GM23248 (cell line): ENCODE measurements around the gene IARS2. TPM values are rescaled to one million over a fixed set of nuclear protein-coding genes. Genes with fewer than 3 reads are reported as not detected.

Experiments used
- DNase-seq: peaks from one replicate; pipeline ENCODE4 v3.0.0-alpha.2; 2015
- H2AFZ ChIP-seq: fragments of 200-600 bp; sonication (generic); 2 replicates; pipeline ENCODE4 v1.6.1; 2016; ENCODE audit warnings: antibody characterized with exemption
- H3F3A ChIP-seq: fragments of 200-600 bp; sonication (generic); 2 replicates; pipeline ENCODE4 v1.6.1; 2016; ENCODE audit warnings: mild to moderate bottlenecking, antibody characterized with exemption, mixed run types; ENCODE audit not compliant: insufficient read depth
- H3K27ac ChIP-seq: fragments of 200-600 bp; sonication (generic); 2 replicates; pipeline ENCODE4 v1.5.1; 2016; ENCODE audit warnings: mild to moderate bottlenecking
- H3K27me3 ChIP-seq: fragments of 200-600 bp; sonication (generic); replicated peaks from 2 replicates; pipeline ENCODE4 v1.6.1; 2016; ENCODE audit warnings: mild to moderate bottlenecking; ENCODE audit not compliant: insufficient read depth
- H3K36me3 ChIP-seq: fragments of 200-600 bp; sonication (generic); 2 replicates; pipeline ENCODE4 v1.6.1; 2016; ENCODE audit warnings: low read depth, mild to moderate bottlenecking
- H3K4me1 ChIP-seq: fragments of 200-600 bp; sonication (generic); 2 replicates; pipeline ENCODE4 v1.6.1; 2016; ENCODE audit warnings: mild to moderate bottlenecking; ENCODE audit not compliant: insufficient read depth
- H3K4me2 ChIP-seq: fragments of 200-600 bp; sonication (generic); one replicate; pipeline ENCODE4 v1.6.1; 2016; ENCODE audit warnings: mild to moderate bottlenecking; ENCODE audit not compliant: unreplicated experiment
- H3K4me3 ChIP-seq: fragments of 200-600 bp; sonication (generic); 2 replicates; pipeline ENCODE4 v1.5.1; 2016; ENCODE audit warnings: mild to moderate bottlenecking
- H3K79me2 ChIP-seq: fragments of 200-600 bp; sonication (generic); 2 replicates; pipeline ENCODE4 v1.6.1; 2016; ENCODE audit warnings: mild to moderate bottlenecking; ENCODE audit not compliant: insufficient read depth
- H3K9ac ChIP-seq: fragments of 200-600 bp; sonication (generic); 2 replicates; pipeline ENCODE4 v1.6.1; 2016; ENCODE audit warnings: mild to moderate bottlenecking
- H3K9me2 ChIP-seq: fragments of 200-600 bp; sonication (generic); 2 replicates; pipeline ENCODE4 v1.6.1; 2016; ENCODE audit warnings: mixed run types, mild to moderate bottlenecking, moderate library complexity; ENCODE audit not compliant: insufficient read depth
- H3K9me3 ChIP-seq: fragments of 200-600 bp; sonication (generic); one replicate; pipeline ENCODE4 v1.6.1; 2017; ENCODE audit warnings: low read depth
- H4K20me1 ChIP-seq: fragments of 200-600 bp; sonication (generic); 2 replicates; pipeline ENCODE4 v1.6.0; 2016; ENCODE audit not compliant: insufficient read depth
- EZH2 ChIP-seq: fragments of 200-600 bp; sonication (generic); IDR thresholded peaks from 2 replicates; pipeline ENCODE4 v1.6.1; 2018; ENCODE audit warnings: antibody characterized with exemption, mild to moderate bottlenecking; ENCODE audit not compliant: insufficient read depth, poor library complexity, severe bottlenecking
- EZH2phosphoT487 ChIP-seq: fragments of 200-600 bp; sonication (generic); IDR thresholded peaks from 2 replicates; pipeline ENCODE4 v1.6.1; 2018; ENCODE audit warnings: antibody characterized with exemption, moderate library complexity, mild to moderate bottlenecking, low read depth; ENCODE audit not compliant: insufficient read depth
- WGBS, 2 experiments: methylation state at CpG; one replicate each; pipeline ENCODE4 v1.1.6; 2015 to 2017; ENCODE audit warnings: low lambda C conversion rate in 2 of 2, low coverage in 1 of 2; ENCODE audit errors: missing lambda C conversion rate in 2 of 2; 5-methylcytosine and 5-hydroxymethylcytosine counted together
- in situ Hi-C: fragments of 300-500 bp; cut with MboI; formaldehyde crosslinking; loops from 2 replicates; pipeline ENCODE4 v1.15.0; 2020
- polyA plus RNA-seq: library from polyadenylated mRNA; unstranded; fragments of >200 nt; fragmentation: Nextera tagmentation; extraction: Ambion mirVana; gene quantifications from 2 replicates; pipeline ENCODE4 v1.2.1, GENCODE V29; 2016
- total RNA-seq: library from RNA; depleted of rRNA; stranded (reverse); fragments of >200 nt; shearing (Covaris generic); gene quantifications from 2 replicates; pipeline ENCODE4 v1.2.3, GENCODE V29; 2014

Gene IARS2
- total and polyA plus RNA-seq, 2 experiments from 2014 or later: 67.0 to 93.3 TPM

GRCh38 chr1:220137019-220137786 is 43.3 kb downstream of the IARS2 start:
- Histone ChIP-seq H3K27ac (no peak overlapping the region), H3K27me3 (no peaks in the 10 kb centered on the region), H3K4me1 (no peaks in the 10 kb centered on the region), H3F3A (no peaks in the 10 kb centered on the region), H3K36me3 (peaks cover 69% of the 10 kb centered on the region), H3K9ac (no peak overlapping the region), H2AFZ (no peak overlapping the region), H3K79me2 (no peaks in the 10 kb centered on the region), H3K9me2 (no peaks in the 10 kb centered on the region), H3K9me3 (no peaks in the 10 kb centered on the region), H3K4me3 (no peak overlapping the region), H3K4me2 (no peak overlapping the region), H4K20me1 (no peaks in the 10 kb centered on the region)
- in situ Hi-C loops: no loop called here
- TF ChIP-seq EZH2 (no peak), EZH2phosphoT487 (no peak)
- 91 to 92% methylated on average over 9 of the region's 9 CpGs for WGBS, 2 experiments
- no peak for DNase-seq

- Histone ChIP-seq H3K4me1 (no peaks in the 10 kb centered on the region), H3K4me2 (no peak overlapping the region), H3F3A (peaks cover 13% of the 10 kb centered on the region), H3K9me3 (no peaks in the 10 kb centered on the region), H4K20me1 (no peaks in the 10 kb centered on the region), H3K4me3 (no peak overlapping the region), H3K9ac (no peak overlapping the region), H3K27me3 (no peaks in the 10 kb centered on the region), H3K79me2 (no peaks in the 10 kb centered on the region), H3K36me3 (peaks cover 68% of the 10 kb centered on the region), H2AFZ (no peak overlapping the region), H3K9me2 (no peaks in the 10 kb centered on the region), H3K27ac (no peak overlapping the region)
- no peak for TF ChIP-seq EZH2
- TF ChIP-seq EZH2phosphoT487: no peak
- 48 to 55% methylated on average over 6 of the region's 6 CpGs for WGBS, 2 experiments
- in situ Hi-C loops: no loop called here
- no peak for DNase-seq
Measured at GRCh38 chr1:220139966-220140365, 46.0 kb downstream of the IARS2 start.

- H3K27ac ChIP-seq: no peak overlapping the region
- no peak for DNase-seq
- H3K9me3 ChIP-seq: no peaks in the 10 kb centered on the region
- no peaks in the 10 kb centered on the region for H3K27me3 ChIP-seq
- H3K4me3 ChIP-seq: no peak overlapping the region
- no peaks in the 10 kb centered on the region for H3K79me2 ChIP-seq
- no peak overlapping the region for H3K9ac ChIP-seq
- H3K36me3 ChIP-seq: peaks cover 61% of the 10 kb centered on the region
- no peak overlapping the region for H3K4me2 ChIP-seq
- peaks cover 37% of the 10 kb centered on the region for H3F3A ChIP-seq
- no peaks in the 10 kb centered on the region for H3K9me2 ChIP-seq
- WGBS, 2 experiments: 99 to 100% methylated on average over 5 of the region's 5 CpGs
- no peaks in the 10 kb centered on the region for H4K20me1 ChIP-seq
- in situ Hi-C loops: no loop called here
- TF ChIP-seq EZH2phosphoT487 (no peak), EZH2 (no peak)
- H2AFZ ChIP-seq: no peak overlapping the region
- no peaks in the 10 kb centered on the region for H3K4me1 ChIP-seq
Measured at GRCh38 chr1:220144051-220144450, 50.1 kb downstream of the IARS2 start.

GRCh38 chr1:220149742-220150141 is 55.8 kb downstream of the IARS2 start:
- H3K27ac ChIP-seq: no peak overlapping the region
- no peaks in the 10 kb centered on the region for H3K79me2 ChIP-seq
- peaks cover 47% of the 10 kb centered on the region for H3F3A ChIP-seq
- no peak overlapping the region for H3K4me3 ChIP-seq
- peaks cover 11% of the 10 kb centered on the region for H3K4me1 ChIP-seq
- 35 to 47% methylated on average over 1 of the region's 1 CpG for WGBS, 2 experiments
- H2AFZ ChIP-seq: no peak overlapping the region
- in situ Hi-C loops: no loop called here
- H3K9me3 ChIP-seq: no peaks in the 10 kb centered on the region
- peaks cover 51% of the 10 kb centered on the region for H3K36me3 ChIP-seq
- H3K4me2 ChIP-seq: no peak overlapping the region
- H3K9me2 ChIP-seq: no peaks in the 10 kb centered on the region
- no peak for DNase-seq
- no peak overlapping the region for H3K9ac ChIP-seq
- H4K20me1 ChIP-seq: no peaks in the 10 kb centered on the region
- H3K27me3 ChIP-seq: no peaks in the 10 kb centered on the region
- TF ChIP-seq EZH2phosphoT487 (no peak), EZH2 (no peak)
